Transverse colon (tissue), 4 donors: ENCODE results near the gene DAB2IP. TPM values are rescaled to one million over a fixed set of nuclear protein-coding genes. Genes with fewer than 3 reads are reported as not detected.

ENCODE experiments used
- DNase-seq: peaks from one replicate; pipeline ENCODE4 v3.0.0-alpha.2; 2019
- H3K27ac ChIP-seq, 4 donors: fragments of 200-600 bp; sonication (generic); 2 replicates each; pipeline ENCODE4 v1.5.1; 2016 to 2018; ENCODE audit warnings: inconsistent platforms in 4 of 4
- H3K27me3 ChIP-seq: fragments of 200-600 bp; sonication (generic); 2 replicates; pipeline ENCODE4 v1.5.1; 2017; ENCODE audit warnings: inconsistent platforms
- H3K36me3 ChIP-seq, 4 donors: fragments of 200-600 bp; sonication (generic); 2 replicates each; pipeline ENCODE4 v1.5.1; 2017 to 2019; ENCODE audit warnings: inconsistent platforms in 4 of 4
- H3K4me1 ChIP-seq, 4 donors: fragments of 200-600 bp; sonication (generic); 2 replicates each; pipeline ENCODE4 v1.5.1; 2017 to 2020; ENCODE audit warnings: inconsistent platforms in 4 of 4
- H3K4me3 ChIP-seq, 4 donors: fragments of 200-600 bp; sonication (generic); 1 replicate in 1 of 4; 2 replicates in 3 of 4; pipeline versions ENCODE4 v1.5.1 to v1.6.1; 2017 to 2019; ENCODE audit warnings: inconsistent platforms in 4 of 4
- H3K9me3 ChIP-seq, 2 donors: fragments of 200-600 bp; sonication (generic); 2 replicates each; pipeline ENCODE4 v1.5.1; 2017 to 2019; ENCODE audit warnings: inconsistent platforms in 2 of 2
- EP300 ChIP-seq: sonication (generic); formaldehyde crosslinking; IDR thresholded peaks from one replicate; pipeline ENCODE4 v1.6.1; 2017; ENCODE audit warnings: antibody characterized with exemption, low read depth
- POLR2A ChIP-seq: fragments of 450-650 bp; IDR thresholded peaks from one replicate; pipeline ENCODE4 v1.6.1; 2016; ENCODE audit warnings: antibody characterized with exemption, mild to moderate bottlenecking, moderate library complexity
- POLR2AphosphoS5 ChIP-seq, 3 donors: sonication (generic); formaldehyde crosslinking; IDR thresholded peaks; one replicate each; pipeline ENCODE4 v1.6.1; 2016; ENCODE audit warnings: antibody characterized with exemption in 3 of 3
- WGBS, 2 donors: methylation state at CpG; one replicate each; pipeline ENCODE4 v1.1.5; 2018; ENCODE audit warnings: low coverage in 1 of 2; 5-methylcytosine and 5-hydroxymethylcytosine counted together
- in situ Hi-C, 4 donors: fragments of 200-750 bp; cut with MboI; loops; one replicate each; pipeline versions ENCODE4 v1.15.0 to v1.15.1; 2017; ENCODE audit warnings: low sequenced_read_pairs in 3 of 4, low pct_ligation_motif_present in 1 of 4, low pct_unique_long_range_greater_than_20kb in 1 of 4
- intact Hi-C: fragments of 100-400 bp; cut with DNase I; formaldehyde crosslinking; loops from one replicate; pipeline ENCODE4 v1.15.1; 2023; ENCODE audit warnings: low total_unique reads
- total RNA-seq, 4 donors: library from RNA; depleted of rRNA; stranded (reverse); fragments of >200 nt; gene quantifications; one replicate each; pipeline ENCODE4 v1.1.0, GENCODE V29; 2016
- TF ChIP-seq, protein P1 (sequence below), 5 experiments: fragments of 200-600 bp in 3 of 5; fragments of 450-650 bp in 2 of 5; sonication (generic) in 3 of 5; IDR thresholded peaks; 1 replicate in 2 of 5; 2 replicates in 3 of 5; pipeline ENCODE4 v1.5.1; 2016 to 2017; ENCODE audit warnings: antibody characterized with exemption in 5 of 5, inconsistent platforms in 3 of 5, mild to moderate bottlenecking in 2 of 5, moderate library complexity in 1 of 5

DAB2IP gene
- total RNA-seq, 4 donors from 2014 or later: 84.2 to 159 (median 90.7) TPM

GRCh38 chr9:121646992-121647391 lies 4.4 kb upstream of the DAB2IP start:
- TF ChIP-seq POLR2AphosphoS5 (IDR thresholded peaks at IDR 0.05) (no peak), POLR2A (no peak), EP300 (no peak)
- TF ChIP-seq, protein P1, sequence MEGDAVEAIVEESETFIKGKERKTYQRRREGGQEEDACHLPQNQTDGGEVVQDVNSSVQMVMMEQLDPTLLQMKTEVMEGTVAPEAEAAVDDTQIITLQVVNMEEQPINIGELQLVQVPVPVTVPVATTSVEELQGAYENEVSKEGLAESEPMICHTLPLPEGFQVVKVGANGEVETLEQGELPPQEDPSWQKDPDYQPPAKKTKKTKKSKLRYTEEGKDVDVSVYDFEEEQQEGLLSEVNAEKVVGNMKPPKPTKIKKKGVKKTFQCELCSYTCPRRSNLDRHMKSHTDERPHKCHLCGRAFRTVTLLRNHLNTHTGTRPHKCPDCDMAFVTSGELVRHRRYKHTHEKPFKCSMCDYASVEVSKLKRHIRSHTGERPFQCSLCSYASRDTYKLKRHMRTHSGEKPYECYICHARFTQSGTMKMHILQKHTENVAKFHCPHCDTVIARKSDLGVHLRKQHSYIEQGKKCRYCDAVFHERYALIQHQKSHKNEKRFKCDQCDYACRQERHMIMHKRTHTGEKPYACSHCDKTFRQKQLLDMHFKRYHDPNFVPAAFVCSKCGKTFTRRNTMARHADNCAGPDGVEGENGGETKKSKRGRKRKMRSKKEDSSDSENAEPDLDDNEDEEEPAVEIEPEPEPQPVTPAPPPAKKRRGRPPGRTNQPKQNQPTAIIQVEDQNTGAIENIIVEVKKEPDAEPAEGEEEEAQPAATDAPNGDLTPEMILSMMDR (IDR thresholded peaks at IDR 0.05): no peak
- Histone ChIP-seq H3K27ac (no peak overlapping the region), H3K9me3 (no peaks in the 10 kb centered on the region), H3K4me3 (no peak overlapping the region), H3K4me1 (peaks cover 9 to 34% (median 25%) of the 10 kb centered on the region in 4 donors), H3K36me3 (no peaks in the 10 kb centered on the region), H3K27me3 (peaks cover 1% of the 10 kb centered on the region)
- intact Hi-C loops: loop anchor here (10.0 kb wide), 1 partner anchor 1492 kb away; no protein-coding TSS in a partner anchor
- 75% methylated on average over 1 of the region's 1 CpG; no CpG with 5 or more reads in 1 of the 2 donors for WGBS, 2 donors
- DNase-seq: no peak
- in situ Hi-C loops: no loop called here

DNA sequence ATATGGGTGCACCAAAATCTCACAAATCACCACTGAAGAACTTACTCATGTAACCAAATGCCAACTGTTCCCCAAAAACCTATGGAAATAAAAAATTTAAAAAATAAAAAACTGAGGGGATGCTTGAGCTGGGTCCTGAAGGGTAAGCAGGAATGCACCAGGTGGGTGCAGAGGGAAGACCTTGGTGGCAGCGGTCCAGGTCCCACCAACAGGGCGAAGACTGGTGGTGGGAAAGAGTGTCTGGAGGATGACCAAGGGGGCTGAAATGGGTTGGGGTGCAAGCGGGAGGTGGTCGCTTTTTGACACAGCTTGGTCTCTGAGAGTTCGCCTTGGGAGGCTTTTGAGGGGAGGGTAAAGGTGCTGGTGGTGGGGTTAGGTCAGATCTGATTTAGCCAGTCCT lies 3.3 kb upstream of the DAB2IP start:
- Histone ChIP-seq H3K36me3 (no peaks in the 10 kb centered on the region), H3K4me1 (peaks cover 15 to 46% (median 36%) of the 10 kb centered on the region in 4 donors), H3K27me3 (peaks cover 6% of the 10 kb centered on the region), H3K27ac (no peak overlapping the region), H3K9me3 (no peaks in the 10 kb centered on the region), H3K4me3 (no peak overlapping the region)
- no peak for DNase-seq
- TF ChIP-seq, protein P1 (IDR thresholded peaks at IDR 0.05): no peak
- TF ChIP-seq POLR2A (no peak), EP300 (no peak), POLR2AphosphoS5 (IDR thresholded peaks at IDR 0.05) (no peak)
- in situ Hi-C loops: no loop called here
- 96 to 100% methylated on average over 2 to 5 of the region's 5 CpGs for WGBS, 2 donors
- intact Hi-C loops: loop anchor here (10.0 kb wide), 1 partner anchor 1493 kb away; no protein-coding TSS in a partner anchor

- H3K4me3 ChIP-seq: no peak overlapping the region
- DNase-seq: no peak
- no peak for TF ChIP-seq POLR2A
- TF ChIP-seq, protein P1 (IDR thresholded peaks at IDR 0.05): peak in 1 of 5 experiments; percentile 38
- peaks cover 15 to 52% (median 37%) of the 10 kb centered on the region in 4 donors for H3K4me1 ChIP-seq
- intact Hi-C loops: loop anchor here (10.0 kb wide), 1 partner anchor 1494 kb away; no protein-coding TSS in a partner anchor
- no peaks in the 10 kb centered on the region for H3K9me3 ChIP-seq
- in situ Hi-C loops: no loop called here
- WGBS, 2 donors: 65% methylated on average over 9 of the region's 9 CpGs; no CpG with 5 or more reads in 1 of the 2 donors
- peak overlapping the region in 2 of 4 donors; percentile 48 to 94 for H3K27ac ChIP-seq
- H3K36me3 ChIP-seq: no peaks in the 10 kb centered on the region
- H3K27me3 ChIP-seq: peaks cover 6% of the 10 kb centered on the region
Observed at GRCh38 chr9:121648799-121649198, 2.6 kb upstream of the DAB2IP start.

GRCh38 chr9:121649476-121650216 lies 1.8 kb upstream of the DAB2IP start:
- H3K27ac ChIP-seq: peak overlapping the region; percentile 84 to 94 (median 90)
- no peaks in the 10 kb centered on the region for H3K9me3 ChIP-seq
- H3K36me3 ChIP-seq: no peaks in the 10 kb centered on the region
- H3K4me1 ChIP-seq: peaks cover 15 to 57% (median 40%) of the 10 kb centered on the region in 4 donors
- peaks cover 6% of the 10 kb centered on the region for H3K27me3 ChIP-seq
- TF ChIP-seq POLR2A (no peak), POLR2AphosphoS5 (IDR thresholded peaks at IDR 0.05) (no peak), EP300 (no peak)
- TF ChIP-seq, protein P1 (IDR thresholded peaks at IDR 0.05): no peak
- H3K4me3 ChIP-seq: no peak overlapping the region
- no peak for DNase-seq
- intact Hi-C loops (loop anchor here (10.0 kb wide), 1 partner anchor 1495 kb away; no protein-coding TSS in a partner anchor), in situ Hi-C loops (no loop called here)
- 56% methylated on average over 9 of the region's 9 CpGs; no CpG with 5 or more reads in 1 of the 2 donors for WGBS, 2 donors
